Endometrium (tissue), 2 donors: ENCODE data around the gene PTX3.

Source experiments
- FAIRE-seq: peaks from 2 replicates; lab custom pipeline; 2012; peaks lifted over from hg19 to GRCh38; lab: Jason Lieb, UNC
- donor health status: control.
- donor health status: control.

The PTX3 gene

DNA sequence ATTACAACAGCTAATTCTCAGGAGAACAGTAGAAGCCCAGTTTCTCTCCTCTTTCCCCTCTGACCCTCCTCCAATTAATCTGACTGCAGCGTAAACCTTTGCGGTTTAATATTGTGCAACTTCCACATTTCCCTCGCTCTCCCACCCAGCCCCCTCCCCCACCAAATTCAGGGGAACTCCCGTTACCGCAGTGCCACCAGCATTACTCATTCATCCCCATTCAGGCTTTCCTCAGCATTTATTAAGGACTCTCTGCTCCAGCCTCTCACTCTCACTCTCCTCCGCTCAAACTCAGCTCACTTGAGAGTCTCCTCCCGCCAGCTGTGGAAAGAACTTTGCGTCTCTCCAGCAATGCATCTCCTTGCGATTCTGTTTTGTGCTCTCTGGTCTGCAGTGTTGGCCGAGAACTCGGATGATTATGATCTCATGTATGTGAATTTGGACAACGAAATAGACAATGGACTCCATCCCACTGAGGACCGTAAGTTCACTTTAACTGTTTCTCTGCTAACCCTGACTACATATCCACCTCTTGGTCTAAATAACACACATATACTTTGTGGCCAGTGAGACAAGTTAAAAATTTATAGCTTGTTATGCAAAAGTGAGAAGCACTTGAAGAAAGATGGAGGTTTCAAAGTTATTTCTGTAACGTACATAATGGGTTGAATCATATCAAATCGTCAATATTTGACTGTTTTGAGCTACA is at the start of gene PTX3:
Gene PTX3 (plus strand): TSS at position 268 of the 709 bp plus-strand sequence. CDS start 84 bp downstream, at position 352.
- FAIRE-seq = no peak

DNA sequence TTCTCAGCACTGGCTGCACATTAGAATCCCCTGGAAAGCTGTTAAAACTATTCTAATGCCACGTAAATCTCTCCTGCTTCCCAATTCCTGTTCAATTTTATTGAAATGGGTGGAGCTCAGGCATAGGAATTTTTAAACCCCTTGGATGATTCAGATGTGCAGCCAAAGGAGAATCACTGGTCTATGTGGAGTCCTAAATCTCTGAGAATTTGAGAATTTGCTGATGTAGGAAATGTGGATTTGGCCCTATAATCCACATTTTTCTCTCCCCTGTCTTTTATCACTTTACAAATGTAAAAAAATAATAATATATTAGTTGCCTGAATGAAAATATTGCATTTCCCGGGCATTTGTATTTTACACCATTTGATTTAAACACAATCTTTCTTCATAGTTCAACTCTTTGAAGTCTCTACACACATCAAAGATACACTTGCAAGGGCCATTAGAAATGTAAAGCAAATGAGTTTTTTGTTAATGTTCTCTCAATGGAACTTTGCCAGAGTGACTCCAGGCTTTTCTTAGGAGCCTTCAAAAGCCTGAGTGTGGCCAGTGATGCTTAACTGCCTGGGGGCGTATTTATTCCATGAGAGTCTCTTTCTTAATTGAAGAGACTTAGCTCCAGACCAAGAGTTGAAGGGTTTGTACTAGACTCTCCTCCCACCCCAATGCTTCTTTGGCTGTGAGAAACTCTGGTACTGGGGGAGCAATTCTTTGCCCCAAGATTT is 48.8 kb upstream of the PTX3 start:
- FAIRE-seq = no peak

DNA sequence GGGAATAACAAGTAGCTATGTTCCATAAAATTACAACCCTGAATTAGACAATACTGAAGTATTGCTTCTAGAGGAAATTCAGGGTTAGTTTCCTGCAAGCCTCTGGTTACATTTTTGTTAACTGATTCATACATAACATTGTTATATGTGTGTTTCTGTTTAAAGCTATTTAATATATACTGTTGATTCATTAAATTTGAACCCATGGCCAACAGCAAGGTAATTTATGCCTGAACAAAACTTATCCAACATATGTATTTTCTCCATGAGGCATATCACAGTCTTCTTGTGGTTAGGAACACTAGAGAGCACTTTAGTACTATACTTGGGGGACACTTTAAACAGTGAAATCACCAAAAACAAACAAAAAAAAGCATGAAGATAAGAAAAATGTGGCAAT is 47.7 kb upstream of the PTX3 start:
- FAIRE-seq = no peak

DNA sequence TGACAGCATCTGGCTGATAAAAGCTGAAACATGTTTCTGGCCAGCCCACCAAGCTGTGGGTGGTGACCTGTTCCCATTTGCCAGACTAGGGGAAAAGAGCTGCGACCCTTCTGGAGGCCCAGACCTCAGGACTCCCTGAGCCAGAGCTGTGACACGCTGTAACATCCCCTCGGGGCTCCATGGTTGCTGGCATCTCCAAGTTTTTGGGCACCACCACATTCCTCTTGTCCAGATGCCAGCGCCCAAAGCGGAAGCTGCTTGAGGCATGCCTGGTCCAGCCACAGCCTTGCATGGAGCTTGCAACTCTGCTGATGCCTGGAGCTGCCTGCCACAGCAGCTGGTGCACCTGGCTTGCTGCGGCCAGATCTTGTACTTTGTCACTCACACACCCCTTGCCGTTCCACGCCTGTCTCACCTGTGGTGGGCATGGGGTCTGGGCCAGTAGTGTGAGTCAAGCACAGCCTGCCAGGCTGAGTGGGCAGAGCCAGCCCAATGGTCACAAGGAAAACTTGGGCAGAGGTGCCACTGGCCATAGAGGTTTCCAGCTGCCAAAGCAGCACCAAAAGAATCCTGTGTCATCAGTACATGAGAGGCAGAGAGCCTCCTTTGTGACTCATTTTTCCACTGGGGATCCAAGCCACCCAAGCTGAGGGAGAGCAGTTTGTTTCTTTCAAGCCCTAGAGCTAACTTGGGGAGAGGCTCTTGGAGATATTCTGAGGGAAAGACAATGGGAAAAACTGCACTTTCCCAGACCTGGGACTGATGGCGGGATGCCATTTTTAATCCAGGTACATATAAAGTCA is 45.7 kb upstream of the PTX3 start:
- FAIRE-seq = no peak

DNA sequence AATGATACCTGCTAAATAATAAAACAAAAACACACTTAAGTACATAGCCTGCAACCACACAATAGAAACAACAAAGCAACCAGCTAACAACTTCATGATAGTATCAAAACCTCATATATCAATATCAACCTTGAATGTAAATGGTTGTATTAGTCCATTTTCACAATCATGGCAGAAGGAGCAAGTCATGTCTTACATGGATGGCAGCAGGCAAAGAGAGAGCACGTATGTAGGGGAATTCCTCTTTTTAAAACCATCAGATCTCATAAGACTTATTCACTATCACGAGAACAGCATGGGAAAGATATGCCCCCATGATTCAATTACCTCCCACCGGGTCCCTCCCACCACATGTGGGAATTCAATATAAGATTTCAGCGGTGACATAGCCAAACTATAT is 44.5 kb upstream of the PTX3 start:
- no peak for FAIRE-seq

DNA sequence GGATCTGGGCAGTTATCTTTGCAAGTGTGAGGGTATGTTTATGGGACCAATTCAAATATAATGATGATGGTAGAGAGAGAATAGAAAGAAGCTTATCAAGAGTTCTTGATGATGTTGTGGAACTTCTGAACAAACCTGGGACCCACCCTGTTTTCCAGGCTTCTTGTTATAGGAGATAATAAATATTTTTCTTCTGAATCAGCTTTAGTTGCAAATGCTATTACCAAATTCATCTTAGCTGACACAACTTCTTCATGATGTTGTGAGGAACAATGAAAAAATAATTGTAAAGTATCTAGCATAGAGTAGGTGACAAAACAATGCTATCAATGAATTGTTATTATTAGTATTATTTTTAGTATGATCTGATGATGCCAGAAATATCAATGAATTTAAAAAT is 43.5 kb upstream of the PTX3 start:
- FAIRE-seq = no peak

DNA sequence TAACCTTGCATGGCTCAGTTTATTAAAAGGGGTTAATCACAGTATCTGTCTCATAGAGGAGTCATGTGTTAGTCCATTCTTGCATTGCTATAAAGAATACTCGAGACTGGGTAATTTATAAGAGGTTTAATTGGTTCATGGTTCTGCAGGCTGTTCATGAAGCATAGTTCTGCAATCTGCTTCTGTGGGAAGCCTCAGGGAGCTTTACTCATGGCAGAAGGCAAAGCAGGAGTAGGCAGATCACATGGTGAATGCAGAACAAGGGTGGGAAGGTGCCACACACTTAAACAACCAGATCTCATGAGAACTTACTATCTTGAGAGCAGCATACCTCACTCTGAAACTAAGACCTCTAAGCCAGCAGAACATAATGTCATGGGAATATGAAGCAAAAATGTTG is 42.2 kb upstream of the PTX3 start:
- FAIRE-seq = no peak

DNA sequence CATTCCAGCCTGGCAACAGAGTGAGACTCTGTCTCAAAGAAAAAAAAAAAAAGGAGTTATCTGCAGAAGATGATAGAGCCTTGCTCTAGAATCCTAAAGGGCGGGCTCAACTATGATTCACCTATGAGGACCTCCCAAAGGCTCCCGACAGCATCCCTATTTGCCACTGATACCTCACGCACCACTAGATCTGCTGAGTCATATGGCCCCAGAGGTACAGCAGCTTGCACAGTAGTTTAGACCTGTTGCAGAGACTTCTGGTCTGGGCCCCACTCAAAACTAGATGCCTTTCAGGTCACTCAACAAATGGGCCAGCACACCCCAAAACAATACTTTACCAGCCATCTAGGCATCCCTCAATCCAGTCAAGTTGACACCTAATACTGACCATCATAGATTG is 38.1 kb upstream of the PTX3 start:
- no peak for FAIRE-seq

DNA sequence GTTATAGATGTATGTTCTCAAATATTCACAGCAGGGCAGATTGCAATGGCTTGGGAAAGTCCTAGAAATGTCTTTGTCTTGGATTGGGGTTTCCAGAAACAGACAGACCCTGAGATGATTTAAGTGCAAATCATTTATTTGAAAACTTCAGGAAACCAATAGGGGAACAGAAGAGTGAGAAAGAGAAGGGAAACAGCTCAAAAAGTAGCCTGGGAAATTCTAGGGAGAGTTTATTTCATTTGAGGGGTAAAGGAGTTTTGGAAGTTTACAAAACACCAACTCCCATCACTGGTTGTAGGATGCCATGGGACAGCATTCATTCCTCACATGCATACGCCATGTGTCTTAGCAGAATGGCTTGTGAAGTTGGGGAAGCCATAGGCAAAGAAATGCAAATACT is 32.3 kb upstream of the PTX3 start:
- FAIRE-seq = no peak

DNA sequence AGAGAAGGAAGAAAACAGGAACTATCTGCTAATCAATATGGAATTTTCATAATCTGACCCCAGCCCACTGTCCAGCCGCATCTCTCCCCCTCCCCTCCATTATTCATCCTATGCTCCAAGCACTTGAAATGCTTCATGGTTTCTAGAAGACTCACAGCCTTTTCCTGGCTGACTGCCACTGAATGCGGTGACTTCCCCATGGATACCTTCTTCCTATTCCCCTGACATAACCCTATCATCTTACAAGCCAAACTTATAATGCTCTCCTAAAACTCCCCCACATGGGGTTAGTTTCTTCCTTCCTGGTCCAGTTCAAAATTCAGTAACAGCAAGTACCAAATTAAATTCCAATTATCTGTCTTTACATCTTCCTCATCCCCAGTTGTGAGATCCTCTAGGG is 31.2 kb upstream of the PTX3 start:
- FAIRE-seq = no peak

DNA sequence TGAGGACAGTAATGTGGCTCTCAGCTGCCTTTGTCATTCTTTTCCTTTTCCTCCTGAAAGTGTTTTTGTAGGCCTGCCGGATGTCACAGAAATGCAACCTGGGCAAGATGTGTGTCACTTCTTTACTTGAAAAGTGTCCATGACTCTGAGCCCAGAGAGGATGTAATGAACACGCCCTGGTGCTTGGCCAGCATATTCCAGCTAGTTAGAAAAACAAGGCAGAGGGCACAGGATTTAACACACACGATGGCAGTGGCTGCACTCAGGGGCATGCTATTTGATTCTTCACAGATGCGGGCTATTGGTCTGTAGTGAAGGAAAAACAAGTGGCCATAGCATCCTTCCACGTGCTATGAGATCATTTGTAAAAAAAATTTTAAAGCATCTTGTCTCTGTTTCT is 30.3 kb upstream of the PTX3 start:
- FAIRE-seq = no peak

DNA sequence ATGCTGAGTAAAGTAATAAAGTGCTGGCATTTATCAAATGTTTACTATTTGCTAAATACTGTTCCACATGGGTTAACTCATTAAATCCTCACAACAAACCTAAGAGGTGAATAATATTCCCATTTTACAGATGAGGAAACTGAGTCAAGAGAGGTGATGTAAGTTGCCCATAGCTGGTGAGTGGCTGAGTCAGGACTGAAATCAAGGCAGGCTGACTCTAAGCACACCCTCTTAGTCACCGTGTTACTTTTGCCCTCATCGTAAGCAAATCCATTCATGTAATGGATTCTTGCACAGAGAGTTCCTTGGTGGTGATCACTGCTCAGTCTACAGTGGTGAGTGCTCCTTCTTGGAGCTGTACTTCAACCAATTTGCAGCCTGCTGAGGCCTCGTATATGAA is 28.9 kb upstream of the PTX3 start:
- no peak for FAIRE-seq

DNA sequence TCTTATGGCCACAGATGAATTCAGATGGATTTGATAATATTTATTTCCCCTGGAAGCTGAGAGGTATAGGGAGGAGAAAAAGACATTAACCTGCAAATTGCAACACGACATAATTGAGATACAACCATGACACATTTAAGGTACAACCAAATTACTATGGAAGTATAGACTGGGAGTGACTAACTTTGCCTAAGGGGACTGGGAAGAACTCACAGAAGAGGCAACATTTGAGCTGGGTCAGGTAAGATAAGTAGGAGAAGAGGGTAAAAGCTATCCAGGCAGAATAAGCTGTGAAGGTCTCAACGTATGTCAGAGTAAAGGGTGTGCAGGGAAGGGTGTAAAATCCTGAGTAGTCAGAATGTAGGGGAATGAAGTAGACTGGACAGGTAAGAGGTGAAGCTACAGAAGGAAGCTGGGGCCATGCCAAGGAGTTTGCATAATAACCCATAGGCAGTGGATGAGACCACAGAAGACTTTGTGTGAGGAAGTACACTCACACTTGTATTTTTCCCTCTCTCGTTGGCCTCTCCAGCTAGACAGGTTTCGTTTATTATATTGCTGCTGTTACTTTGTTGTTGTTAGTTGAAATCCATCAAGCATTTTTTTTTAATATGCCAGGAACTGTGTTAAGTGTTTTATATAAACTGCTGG is 28.0 kb upstream of the PTX3 start:
- no peak for FAIRE-seq

DNA sequence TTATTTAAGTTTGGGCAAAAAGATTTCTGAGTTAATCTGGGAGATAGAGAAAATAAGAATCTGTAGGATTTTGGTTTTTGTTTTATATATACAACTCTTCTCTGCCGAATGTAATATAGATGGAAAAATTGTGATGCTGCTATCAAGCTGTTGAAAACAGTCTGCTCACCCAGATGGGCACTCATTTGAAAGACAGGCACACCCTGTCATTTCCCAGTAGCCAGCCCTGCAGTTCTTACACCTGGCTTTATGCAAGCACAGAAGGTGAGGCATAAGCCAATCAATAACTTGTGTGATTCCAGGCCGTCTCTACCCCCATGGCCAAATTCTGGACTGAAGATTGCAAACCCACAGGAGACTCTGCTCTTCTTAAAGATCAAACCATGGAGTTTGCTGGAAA is 27.1 kb upstream of the PTX3 start:
- no peak for FAIRE-seq

DNA sequence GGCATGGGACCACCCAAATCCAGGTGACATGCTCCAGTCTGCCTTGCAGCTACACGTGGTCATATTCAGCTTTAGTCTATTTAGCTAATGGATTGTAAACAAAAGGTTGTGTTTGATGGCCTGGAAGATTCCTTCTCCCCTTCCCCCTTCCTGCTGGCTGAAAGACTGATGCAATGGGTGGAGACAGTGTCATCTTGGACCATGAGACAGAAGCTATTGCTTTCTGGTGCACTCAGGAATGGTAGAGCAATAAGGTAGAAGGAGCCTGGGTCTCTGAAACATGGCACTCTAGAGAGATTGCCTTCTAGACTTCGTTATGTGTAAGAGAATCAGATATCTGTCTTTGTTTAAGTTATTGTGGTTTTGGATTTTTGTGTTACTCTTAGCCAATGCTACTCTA is 25.7 kb upstream of the PTX3 start:
- FAIRE-seq = no peak

DNA sequence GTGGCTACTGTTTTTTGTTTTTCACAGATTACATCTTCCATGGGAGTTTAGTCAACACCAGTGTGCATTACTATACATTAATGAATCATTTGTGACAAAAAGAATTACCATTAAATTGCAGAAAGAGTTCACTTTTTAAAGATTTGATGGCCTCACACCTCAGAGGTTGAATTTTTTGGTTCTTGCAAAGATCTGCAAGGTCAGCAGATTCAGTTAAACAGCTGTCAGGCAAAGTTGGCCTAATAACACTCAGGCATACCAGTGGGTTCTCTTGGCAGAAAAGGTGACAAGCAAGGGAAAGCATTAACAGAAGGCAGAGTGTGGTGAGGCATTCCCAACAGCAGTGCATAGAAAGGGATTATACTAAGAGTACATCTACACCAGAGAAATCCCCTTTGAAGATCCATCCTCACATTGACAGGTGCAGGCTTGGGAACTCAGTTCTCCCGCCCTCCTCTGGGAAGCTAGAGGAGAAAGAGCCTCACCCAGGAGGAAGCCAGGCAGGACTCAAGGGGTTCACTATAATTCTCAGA is 24.3 kb upstream of the PTX3 start:
- FAIRE-seq = no peak

DNA sequence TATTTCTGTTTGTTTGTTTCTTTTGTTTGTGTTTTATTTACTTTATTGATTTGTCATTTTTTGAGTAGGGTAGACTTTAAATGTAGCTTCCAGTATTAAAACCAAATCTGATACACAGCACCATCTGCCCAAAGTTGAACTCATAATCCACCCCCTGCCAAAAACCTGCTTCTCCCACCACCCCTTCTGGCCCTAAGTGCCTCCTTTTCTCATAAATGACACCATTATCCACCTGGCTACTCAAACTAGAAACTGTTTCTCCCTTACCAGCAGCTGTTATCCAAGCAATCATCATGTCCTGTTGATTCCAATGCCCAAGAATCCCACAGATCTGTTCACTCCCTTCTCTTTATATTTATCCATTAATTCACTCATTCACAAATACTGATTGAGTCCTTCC is 21.8 kb upstream of the PTX3 start:
- no peak for FAIRE-seq

DNA sequence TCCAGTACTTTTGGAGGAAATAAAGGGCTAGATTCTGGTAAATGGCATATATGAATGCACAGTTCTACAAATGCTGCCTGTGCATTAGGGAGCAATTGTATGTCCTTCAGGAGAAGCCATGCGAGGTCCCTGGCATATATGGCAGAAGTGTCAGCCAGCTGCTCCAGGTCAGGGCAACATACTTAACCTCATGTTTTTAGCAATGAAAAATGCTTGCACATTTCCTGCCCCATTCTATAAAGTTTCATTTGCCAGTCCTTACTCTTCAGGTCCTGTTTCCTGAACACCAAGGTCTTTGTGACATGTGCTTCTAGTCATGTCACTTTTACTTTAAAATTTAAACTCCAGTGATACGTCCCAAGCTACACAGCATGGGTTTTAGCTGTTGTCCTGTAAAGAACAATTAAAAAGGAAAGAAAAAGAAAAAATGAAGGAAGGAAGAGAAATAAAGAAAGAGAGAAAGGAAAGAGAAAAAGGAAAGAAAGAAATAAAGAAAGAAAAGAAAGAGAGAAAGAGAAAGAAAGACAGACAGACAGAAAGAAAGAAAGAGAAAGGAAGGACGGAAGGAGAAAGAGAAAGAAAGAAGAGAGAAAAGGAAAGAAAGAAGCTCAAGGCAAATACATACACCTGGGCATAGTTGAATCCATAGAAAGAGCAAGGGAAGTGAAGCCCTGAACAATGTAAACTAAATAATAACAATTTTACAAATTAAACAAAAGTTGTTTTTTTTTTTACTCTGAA is 20.1 kb upstream of the PTX3 start:
- FAIRE-seq = no peak

DNA sequence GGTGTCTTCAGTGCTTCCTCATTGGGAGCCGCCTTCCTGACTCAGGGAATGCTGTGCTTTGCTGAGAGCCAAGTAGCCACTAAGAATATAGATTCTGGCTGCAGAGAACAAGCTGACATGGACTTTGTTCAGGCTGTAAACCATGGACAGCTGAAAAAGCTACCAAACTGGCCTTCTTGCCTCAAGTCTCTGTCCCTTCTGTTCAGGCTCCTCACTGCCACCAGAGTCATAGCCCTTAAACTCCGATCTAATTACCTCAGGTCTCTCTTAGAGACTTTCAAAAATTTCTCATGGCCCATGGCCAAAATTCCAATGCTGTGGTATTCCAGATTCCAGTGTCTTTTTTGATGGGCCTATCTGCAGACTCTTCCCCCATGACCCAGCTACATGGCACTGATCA is 19.4 kb upstream of the PTX3 start:
- FAIRE-seq = no peak

DNA sequence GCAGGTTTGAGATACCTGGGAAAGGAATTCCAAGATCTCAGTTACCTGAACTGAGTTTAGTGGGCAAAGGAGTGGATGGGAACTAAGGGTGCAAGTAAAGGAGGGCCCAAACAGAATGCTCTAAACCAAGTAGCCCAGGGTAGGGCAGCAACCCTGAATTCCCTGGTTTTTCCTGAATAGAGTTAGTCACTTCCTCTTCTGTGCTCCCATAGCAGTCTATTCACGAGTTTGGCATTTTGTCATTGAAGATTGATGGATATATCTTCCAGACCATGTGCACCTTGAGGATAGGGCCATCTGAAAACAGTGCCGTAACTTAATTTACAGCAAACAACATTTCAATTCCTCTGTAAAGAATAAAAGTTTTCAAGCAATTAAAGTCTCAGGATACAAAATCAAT is 18.5 kb upstream of the PTX3 start:
- FAIRE-seq = no peak

DNA sequence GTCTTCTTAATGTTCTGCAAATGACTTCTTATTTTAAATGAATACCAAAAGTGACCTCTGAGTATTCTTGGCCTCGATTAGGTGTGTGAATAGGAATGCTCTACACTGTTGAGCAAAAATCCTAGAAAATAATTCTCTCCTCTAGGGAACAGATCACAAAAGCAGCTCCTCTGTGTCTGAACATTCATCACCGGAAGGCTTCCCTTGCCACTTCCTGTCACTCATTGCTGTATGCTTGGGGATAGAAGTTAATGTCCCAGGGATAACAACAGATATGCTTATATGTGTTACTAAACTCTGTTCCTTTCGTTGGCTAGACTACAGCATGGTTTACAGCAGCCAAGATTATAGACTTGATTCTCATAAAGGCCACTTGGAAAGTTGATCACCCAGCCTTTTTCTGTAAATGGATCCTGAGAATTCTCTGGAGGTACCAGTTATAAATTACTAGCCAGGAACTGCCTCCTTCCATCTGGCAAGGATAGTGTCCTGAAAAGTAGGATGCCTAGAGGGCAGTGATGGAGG is 16.0 kb upstream of the PTX3 start:
- FAIRE-seq = no peak
